ENCODE measurements around the gene GADD45GIP1.
A peak's percentile ranks its signal among the peaks of the same experiment; 100 is the strongest.

The GADD45GIP1 gene

GRCh38 chr19:12956446-12957388, at the start of gene GADD45GIP1:
GADD45GIP1 (minus strand) TSS chr19:12957223; CDS start chr19:12957212, 11 bp downstream.
- DNase-seq (ENCODE audit: low read depth in 3 of 3) = peak; percentile 72 to 88 (median 73)

- DNase-seq (ENCODE audit: low read depth in 3 of 3) = no peak
These were observed 48.9 kb upstream of the GADD45GIP1 start for GRCh38 chr19:13005861-13006370.

DNA sequence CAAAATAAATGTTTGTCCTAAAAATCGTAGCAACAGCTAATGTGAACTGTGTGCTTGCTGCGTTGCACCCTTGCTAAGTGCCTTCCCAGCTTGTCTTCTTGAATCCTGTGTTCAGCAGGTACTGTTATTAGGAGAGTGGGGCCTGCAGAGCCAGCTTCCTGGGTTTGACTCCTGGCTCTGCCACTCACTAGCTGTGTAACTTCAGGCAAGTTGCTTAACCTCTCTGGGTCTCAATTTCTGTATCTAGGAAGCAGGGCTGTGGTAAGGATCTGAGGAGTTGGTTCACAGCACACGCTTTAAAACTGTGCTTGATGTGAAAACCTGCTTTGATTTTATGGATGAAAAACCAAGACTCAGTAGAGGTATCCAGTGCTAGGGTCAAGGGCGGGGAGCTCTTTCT, 48.2 kb upstream of the GADD45GIP1 start:
- no peak for DNase-seq (ENCODE audit: low read depth in 3 of 3)

DNA sequence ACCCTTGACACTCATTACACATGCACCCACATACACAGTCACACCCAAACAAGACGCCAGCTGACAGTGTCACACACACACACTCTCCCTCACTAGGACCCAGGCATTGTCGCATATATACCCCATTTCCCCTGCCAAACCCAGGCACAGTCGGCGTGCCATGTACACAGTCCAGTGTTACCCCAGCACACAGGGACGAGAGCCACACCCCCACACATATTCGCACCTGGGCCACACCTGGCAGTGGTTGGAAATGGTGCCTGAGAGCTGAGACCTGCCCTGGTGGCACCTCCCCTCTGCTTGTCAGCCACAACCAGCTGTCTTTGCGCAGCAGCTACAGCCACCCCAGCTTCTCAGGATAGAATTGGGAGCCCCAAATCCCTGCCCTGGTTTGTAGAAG, 47.2 kb upstream of the GADD45GIP1 start:
- DNase-seq (ENCODE audit: low read depth in 3 of 3) = no peak

GRCh38 chr19:13003081-13003480, 46.1 kb upstream of the GADD45GIP1 start:
- DNase-seq (ENCODE audit: low read depth in 3 of 3) = no peak

- no peak for DNase-seq (ENCODE audit: low read depth in 3 of 3)
These were observed 45.3 kb upstream of the GADD45GIP1 start for GRCh38 chr19:13002166-13002898.

GRCh38 chr19:13001502-13002165, 44.6 kb upstream of the GADD45GIP1 start:
- no peak for DNase-seq (ENCODE audit: low read depth in 3 of 3)

GRCh38 chr19:13001166-13001501, 44.1 kb upstream of the GADD45GIP1 start:
- no peak for DNase-seq (ENCODE audit: low read depth in 3 of 3)

GRCh38 chr19:12997967-12998940, 41.2 kb upstream of the GADD45GIP1 start:
- no peak for DNase-seq (ENCODE audit: low read depth in 3 of 3)

DNA sequence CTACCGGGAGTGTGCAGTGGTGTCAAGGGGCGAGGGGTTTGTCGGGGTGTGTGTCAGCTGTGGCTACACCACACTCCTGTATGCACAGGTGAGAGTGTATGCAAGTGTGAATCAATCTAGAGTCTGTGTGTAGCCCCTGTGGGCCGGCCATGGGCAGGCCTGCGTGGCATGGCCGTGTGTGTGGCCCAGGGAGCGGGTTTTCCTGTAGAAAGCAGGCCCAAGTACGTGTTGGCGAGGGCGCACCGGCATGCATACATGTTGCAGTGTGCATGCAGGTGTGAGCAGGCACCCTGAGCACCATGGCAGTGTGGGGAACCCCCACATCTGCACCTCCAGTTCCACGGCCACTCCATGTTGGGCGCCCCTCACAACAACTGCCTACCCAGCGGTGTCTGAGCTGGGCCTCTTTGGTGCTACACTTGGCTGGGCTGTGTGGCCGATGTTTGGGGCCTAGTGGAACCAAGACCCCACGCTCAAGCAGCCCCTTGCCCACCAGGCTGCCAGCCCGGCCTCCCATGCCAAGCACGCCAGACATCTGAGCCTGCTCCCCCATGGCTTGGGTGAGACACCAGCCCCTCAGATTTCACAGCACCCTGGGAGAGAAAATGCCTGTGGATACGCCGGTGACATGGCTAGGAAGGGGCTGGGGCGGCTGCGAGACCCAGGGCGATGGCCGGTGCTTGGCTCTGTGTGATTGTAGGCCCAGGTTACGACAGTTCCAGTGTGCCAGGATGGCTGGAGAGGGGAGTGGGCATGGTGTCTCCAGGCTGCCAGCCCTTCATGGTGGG, 40.4 kb upstream of the GADD45GIP1 start:
- no peak for DNase-seq (ENCODE audit: low read depth in 3 of 3)

GRCh38 chr19:12996406-12997094, 39.5 kb upstream of the GADD45GIP1 start:
- no peak for DNase-seq (ENCODE audit: low read depth in 3 of 3)

- DNase-seq (ENCODE audit: low read depth in 3 of 3) = no peak
These were observed 38.8 kb upstream of the GADD45GIP1 start for GRCh38 chr19:12995596-12996405.

DNA sequence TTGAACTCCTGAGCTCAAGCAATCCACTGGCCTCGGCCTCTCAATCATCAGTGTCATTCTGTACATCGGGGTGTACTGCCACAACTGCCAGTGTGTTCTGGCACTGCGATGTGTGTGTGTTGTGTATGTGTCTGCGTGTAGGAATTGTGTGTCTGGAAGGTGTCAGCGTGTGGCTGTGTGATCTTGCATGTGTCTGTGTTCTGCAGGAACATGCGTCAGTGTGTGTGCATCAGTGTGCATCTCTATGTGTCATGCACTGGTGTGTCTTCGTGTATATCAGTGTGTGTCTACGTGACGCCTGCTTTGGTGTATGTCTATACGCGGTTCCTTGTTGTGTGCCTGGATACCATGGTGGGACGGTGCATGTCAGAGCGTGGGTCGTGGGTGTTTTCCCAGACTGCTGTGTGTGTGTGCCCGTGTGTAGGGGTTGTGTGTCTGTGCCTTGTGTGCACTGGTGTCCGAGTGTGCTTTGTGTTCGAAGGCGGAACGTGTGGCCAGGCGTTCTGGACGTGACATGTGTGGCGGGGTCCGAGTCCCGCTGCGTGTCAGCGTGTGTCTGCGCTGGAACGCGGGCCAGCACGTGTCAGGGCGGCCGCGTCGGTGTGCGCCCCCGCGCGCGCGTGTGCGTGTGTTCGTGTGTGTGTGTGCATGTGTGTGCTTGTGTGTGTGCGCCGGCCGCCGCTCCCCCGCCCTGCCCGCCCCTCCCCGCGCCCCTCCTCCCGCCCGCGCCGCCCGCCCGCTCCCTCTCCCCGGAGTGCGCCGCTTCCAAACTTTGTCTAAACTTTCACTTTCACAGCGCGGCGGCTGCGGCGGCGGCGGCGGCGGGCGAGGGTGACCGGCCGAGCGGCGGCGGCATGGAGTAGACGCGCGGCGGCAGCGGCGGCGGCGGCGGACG, 37.9 kb upstream of the GADD45GIP1 start, which contains the start of gene NFIX:
NFIX (plus strand) TSS at position 775 of the 895 bp plus-strand sequence. CDS start 363 bp downstream, outside the sequence.
- peak; percentile 31 to 66 (median 33) for DNase-seq (ENCODE audit: low read depth in 3 of 3)

DNA sequence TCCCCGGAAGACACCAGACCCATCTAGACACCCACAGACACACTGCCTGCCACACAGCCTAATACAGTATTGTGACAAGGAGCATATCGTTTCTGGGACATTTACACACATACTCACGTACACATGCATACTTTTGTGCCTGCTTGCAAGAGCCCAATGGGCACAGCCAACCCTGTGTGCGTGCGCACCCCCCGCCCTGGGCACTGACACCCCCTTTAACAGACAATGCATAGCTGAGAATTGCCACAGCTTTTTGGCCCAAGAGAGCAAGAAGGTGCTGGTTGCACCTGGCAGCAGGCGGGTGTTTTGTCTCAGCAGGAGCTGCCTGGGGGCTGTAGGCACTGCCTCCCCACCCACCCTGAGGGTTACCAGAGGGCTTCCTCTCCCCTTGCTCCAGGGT, 36.5 kb upstream of the GADD45GIP1 start:
- DNase-seq (ENCODE audit: low read depth in 3 of 3) = no peak

DNA sequence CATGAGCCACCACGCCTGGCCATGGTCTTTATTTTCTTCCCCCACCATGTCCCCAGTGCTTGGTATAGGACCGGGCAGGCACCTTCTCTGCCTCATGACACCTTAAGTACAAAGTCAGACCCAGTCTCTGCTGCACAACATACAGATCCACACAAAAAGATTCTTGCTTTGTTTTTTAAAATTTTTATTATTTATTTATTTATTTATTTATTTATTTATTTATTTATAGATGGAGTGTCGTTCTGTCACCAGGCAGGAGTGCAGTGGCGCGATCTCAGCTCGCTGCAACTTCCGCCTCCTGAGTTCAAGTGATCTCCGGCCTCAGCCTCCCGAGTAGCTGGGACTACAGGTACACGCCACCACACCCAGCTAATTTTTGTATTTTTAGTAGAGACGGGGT, 35.7 kb upstream of the GADD45GIP1 start:
- no peak for DNase-seq (ENCODE audit: low read depth in 3 of 3)

- DNase-seq (ENCODE audit: low read depth in 3 of 3) = no peak
These were observed 34.3 kb upstream of the GADD45GIP1 start for GRCh38 chr19:12991296-12991695.

GRCh38 chr19:12990853-12991252, 33.8 kb upstream of the GADD45GIP1 start:
- no peak for DNase-seq (ENCODE audit: low read depth in 3 of 3)
